Measurements from ENCODE around the gene EDDM3A.
"Not testable (repeated sequence)": the region's sequence is repeated elsewhere in the genome, so short reads cannot be mapped to it uniquely, and the experiment has no call there.

DNA sequence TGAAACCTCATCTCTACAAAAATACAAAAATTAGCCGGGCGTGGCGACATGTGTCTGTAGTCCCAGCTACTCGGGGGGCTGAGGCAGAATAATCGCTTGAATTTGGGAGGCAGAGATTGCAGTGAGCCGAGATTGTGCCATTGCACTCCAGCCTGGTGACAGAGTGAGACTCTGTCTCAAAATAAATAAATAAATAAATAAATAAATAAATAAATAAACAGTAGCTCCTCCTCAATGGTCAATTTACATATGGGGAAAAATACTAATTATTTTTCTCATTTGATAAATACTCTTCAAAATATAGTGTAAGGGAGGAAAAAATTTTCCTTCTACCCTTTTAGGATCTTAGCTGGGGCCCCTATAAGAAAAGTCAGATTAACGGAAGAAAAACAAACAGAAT is 7.4 kb upstream of the EDDM3A start:
- TF ChIP-seq POLR2AphosphoS5, POLR2A, TAF1, POU2F2, SPI1 (IDR thresholded peaks at IDR 0.05; ENCODE audit: low read depth, low read length): not testable (repeated sequence)

Data from GM12891 (cell line).